ENCODE data around the gene RGS9.

Gene RGS9

GRCh38 chr17:65158622-65159021 lies 21.5 kb downstream of the RGS9 start:
- no peak for TF ChIP-seq CTCF (IDR thresholded peaks at IDR 0.05)
- Histone ChIP-seq H3K36me3 (ENCODE audit: control insufficient read depth, insufficient read depth, low read length) (no peaks in the 10 kb centered on the region), H3K27me3 (ENCODE audit: control insufficient read depth, insufficient read depth, low read length) (no peaks in the 10 kb centered on the region), H2AFZ (no peak overlapping the region), H3K9me3 (ENCODE audit: control insufficient read depth, low read length) (no peaks in the 10 kb centered on the region), H3K4me3 (ENCODE audit: low read depth, low read length) (no peak overlapping the region), H3K27ac (no peak overlapping the region), H3K4me2 (ENCODE audit: low read length) (no peak overlapping the region), H3K79me2 (no peaks in the 10 kb centered on the region), H3K4me1 (peaks cover 10% of the 10 kb centered on the region), H3K9ac (no peak overlapping the region)

DNA sequence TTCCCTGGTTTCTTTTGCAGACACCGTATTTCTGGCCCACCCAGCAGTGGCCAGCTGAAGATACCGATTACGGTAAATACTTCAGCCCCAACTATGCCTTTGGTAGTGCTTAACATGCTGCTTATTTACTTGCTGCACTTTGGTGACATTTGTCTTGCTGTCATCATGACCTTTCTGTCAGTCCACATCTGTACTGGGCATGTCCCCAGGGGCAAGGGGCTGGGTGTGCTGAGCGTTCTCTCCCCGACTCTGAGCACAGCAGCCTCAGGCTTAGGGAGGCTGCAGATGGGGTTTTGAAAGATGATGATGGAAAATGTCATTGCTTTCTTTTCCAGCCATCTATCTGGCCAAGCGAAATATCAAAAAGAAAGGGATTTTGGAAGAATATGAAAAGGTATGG lies 23.3 kb downstream of the RGS9 start:
- no peak overlapping the region for H3K9ac ChIP-seq

DNA sequence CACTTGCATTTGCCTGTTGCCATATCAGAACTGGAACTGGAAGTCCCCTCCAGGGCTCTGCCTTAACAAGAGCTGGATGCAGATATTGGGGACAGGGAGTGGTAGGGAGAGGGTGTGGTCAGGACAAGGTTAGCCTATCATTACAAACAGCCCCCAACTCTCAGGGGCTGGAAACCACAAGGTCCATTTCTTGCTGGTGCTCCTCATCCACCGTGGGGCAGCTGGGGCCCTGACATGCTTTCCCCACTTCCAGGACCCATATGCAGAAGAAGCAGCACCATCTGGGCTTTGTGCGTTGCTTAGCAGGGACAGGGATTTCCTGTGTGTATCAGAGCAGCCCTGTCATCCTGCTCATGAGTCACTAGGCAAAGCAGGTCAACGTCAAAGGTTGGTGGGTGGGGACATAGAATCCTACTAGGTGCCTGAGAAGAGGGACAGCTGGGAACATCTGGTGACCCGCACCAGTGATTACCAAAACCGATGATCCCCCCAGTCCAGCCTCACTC lies 26.9 kb downstream of the RGS9 start:
- no peaks in the 10 kb centered on the region for H3K36me3 ChIP-seq (ENCODE audit: control insufficient read depth, insufficient read depth, low read length)
- H3K4me3 ChIP-seq (ENCODE audit: low read depth, low read length): no peak overlapping the region
- H3K27me3 ChIP-seq (ENCODE audit: control insufficient read depth, insufficient read depth, low read length): no peaks in the 10 kb centered on the region
- no peak overlapping the region for H2AFZ ChIP-seq
- no peaks in the 10 kb centered on the region for H3K4me1 ChIP-seq
- H3K9me3 ChIP-seq (ENCODE audit: control insufficient read depth, low read length): no peaks in the 10 kb centered on the region
- H3K79me2 ChIP-seq: no peaks in the 10 kb centered on the region
- H3K9ac ChIP-seq: no peak overlapping the region
- H3K27ac ChIP-seq: no peak overlapping the region
- H3K4me2 ChIP-seq (ENCODE audit: low read length): no peak overlapping the region
- no peak for TF ChIP-seq CTCF (IDR thresholded peaks at IDR 0.05)

More for the DNA sequence above, 23.3 kb downstream of the RGS9 start:
- H3K4me2 ChIP-seq (ENCODE audit: low read length): no peak overlapping the region
- H3K27me3 ChIP-seq (ENCODE audit: control insufficient read depth, insufficient read depth, low read length): no peaks in the 10 kb centered on the region
- H3K4me3 ChIP-seq (ENCODE audit: low read depth, low read length): no peak overlapping the region
- no peak overlapping the region for H3K27ac ChIP-seq
- H3K79me2 ChIP-seq: no peaks in the 10 kb centered on the region
- H3K4me1 ChIP-seq: peaks cover 10% of the 10 kb centered on the region
- H3K9me3 ChIP-seq (ENCODE audit: control insufficient read depth, low read length): no peaks in the 10 kb centered on the region
- no peaks in the 10 kb centered on the region for H3K36me3 ChIP-seq (ENCODE audit: control insufficient read depth, insufficient read depth, low read length)
- TF ChIP-seq CTCF (IDR thresholded peaks at IDR 0.05): no peak
- H2AFZ ChIP-seq: no peak overlapping the region

GRCh38 chr17:65166787-65167186 lies 29.6 kb downstream of the RGS9 start:
- Histone ChIP-seq H2AFZ (no peak overlapping the region), H3K4me2 (ENCODE audit: low read length) (no peak overlapping the region), H3K9me3 (ENCODE audit: control insufficient read depth, low read length) (no peaks in the 10 kb centered on the region), H3K9ac (no peak overlapping the region), H3K27ac (no peak overlapping the region), H3K79me2 (no peaks in the 10 kb centered on the region), H3K4me3 (ENCODE audit: low read depth, low read length) (no peak overlapping the region), H3K27me3 (ENCODE audit: control insufficient read depth, insufficient read depth, low read length) (no peaks in the 10 kb centered on the region), H3K36me3 (ENCODE audit: control insufficient read depth, insufficient read depth, low read length) (no peaks in the 10 kb centered on the region), H3K4me1 (no peaks in the 10 kb centered on the region)
- no peak for TF ChIP-seq CTCF (IDR thresholded peaks at IDR 0.05)

GRCh38 chr17:65167566-65167965 lies 30.4 kb downstream of the RGS9 start:
- no peak overlapping the region for H3K4me2 ChIP-seq (ENCODE audit: low read length)
- H3K9me3 ChIP-seq (ENCODE audit: control insufficient read depth, low read length): no peaks in the 10 kb centered on the region
- no peaks in the 10 kb centered on the region for H3K4me1 ChIP-seq
- no peaks in the 10 kb centered on the region for H3K27me3 ChIP-seq (ENCODE audit: control insufficient read depth, insufficient read depth, low read length)
- no peak overlapping the region for H3K9ac ChIP-seq
- no peak overlapping the region for H3K27ac ChIP-seq
- no peak overlapping the region for H2AFZ ChIP-seq
- TF ChIP-seq CTCF (IDR thresholded peaks at IDR 0.05): no peak
- H3K79me2 ChIP-seq: no peaks in the 10 kb centered on the region
- no peaks in the 10 kb centered on the region for H3K36me3 ChIP-seq (ENCODE audit: control insufficient read depth, insufficient read depth, low read length)
- no peak overlapping the region for H3K4me3 ChIP-seq (ENCODE audit: low read depth, low read length)

Data from parathyroid adenoma (tissue), 2 donors.